HG02870 (cell line): Measurements from ENCODE around the gene STS.

ENCODE experiments used
- ATAC-seq: cut with Tn5 transposase; IDR thresholded peaks from one replicate; pipeline ENCODE4 v1.9.1; 2021; ENCODE audit warnings: mild to moderate bottlenecking, moderate library complexity; ENCODE audit not compliant: unreplicated experiment

The STS gene

DNA sequence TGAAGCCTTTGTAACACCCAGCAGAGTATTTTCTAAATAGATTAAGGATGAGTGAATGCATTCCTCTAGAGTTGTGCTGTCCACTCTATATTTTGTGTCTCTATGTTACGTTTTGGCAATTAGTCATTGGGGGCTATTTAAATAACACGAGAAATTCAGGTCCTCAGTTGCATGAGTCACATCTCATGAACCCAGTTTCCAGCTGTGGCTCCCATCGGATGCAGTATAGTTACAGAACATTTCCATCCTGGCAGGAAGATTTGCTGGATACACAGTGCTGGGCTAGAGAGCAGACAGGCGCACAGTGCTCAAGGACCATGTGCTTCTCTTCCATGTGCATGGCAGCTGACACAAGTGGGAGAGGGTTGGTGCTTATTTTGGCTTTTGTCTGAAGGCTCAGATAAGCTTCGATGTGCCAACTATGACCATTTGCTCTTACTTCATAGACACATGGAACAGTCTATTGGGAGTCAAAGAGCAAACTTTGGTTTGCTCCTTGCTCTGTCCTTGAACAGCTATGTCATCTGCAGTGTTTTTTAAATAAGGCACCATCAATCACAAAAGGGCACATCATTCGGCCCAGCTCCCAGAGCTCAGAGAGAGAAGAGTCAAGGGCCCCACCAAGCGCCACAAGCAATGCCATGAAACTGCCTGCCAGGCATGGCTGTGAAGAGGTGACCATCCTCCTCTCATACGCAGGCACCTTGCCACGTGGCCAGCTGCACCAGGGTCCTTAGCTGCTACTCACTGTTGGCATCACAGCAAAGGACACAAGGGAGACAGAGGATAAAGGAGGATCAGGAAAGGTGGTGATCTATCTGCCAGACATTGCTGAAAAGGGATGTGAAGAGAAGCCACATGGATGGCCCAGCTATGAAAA, 8.1 kb upstream of the STS start:
- no peak for ATAC-seq

GRCh38 chrX:7143076-7143475, 4.4 kb upstream of the STS start:
- ATAC-seq, result no peak

GRCh38 chrX:7143941-7144525, 3.5 kb upstream of the STS start:
- no peak for ATAC-seq

DNA sequence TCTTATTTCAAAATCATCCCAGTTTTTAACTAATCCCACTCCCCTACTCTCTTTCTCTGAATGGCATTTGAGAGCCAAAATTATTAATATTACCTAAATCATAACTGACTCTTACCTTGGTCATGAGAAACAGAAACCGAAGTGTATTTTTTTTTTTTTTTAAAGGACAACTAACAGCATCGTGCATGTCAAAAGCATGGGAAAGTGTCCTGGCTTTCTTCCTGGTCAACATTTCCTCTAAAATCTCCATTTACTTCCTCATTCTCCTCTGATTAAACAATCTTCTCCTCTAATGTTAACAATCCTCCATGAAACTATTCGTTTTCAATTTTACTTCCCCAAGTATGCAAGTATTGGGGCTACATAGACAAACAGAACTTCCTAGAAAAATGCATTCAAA, 2.1 kb upstream of the STS start:
- no peak for ATAC-seq

GRCh38 chrX:7146020-7146702, 1.4 kb upstream of the STS start:
- ATAC-seq, result no peak

DNA sequence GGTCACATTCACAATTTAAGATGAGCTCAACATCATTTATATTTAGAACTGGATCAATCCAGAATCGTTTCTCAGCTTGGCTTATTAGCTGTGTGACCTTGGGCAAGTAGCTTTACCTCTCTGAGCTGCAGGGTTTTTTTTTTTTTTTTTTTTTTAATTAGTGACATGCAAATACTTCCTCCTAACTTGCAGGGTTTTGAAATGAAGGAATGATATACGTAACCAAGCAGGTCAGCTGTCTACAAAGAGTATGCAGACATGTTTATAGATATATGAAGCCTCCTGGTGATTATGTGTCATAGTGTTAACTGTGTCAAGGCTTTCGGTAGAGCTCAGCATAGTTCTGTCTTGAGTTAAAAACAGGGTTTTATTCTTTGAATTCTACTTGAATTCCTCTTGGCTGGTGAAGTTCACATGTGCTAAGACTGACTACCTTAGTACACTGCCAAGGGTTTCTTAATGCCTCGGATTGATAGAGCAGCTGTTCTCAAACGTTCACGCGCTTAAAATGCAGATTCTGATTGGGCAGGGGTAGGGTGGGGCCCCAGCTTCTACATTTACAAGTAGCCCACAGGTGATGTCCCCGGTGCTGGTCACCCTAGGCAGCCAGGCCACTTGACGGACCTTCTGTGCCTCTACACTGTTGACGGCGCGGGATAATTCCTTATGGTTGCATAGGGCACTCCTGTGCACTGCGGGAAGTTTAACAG, 654 bp upstream of the STS start:
- ATAC-seq, result peak; percentile 5

DNA sequence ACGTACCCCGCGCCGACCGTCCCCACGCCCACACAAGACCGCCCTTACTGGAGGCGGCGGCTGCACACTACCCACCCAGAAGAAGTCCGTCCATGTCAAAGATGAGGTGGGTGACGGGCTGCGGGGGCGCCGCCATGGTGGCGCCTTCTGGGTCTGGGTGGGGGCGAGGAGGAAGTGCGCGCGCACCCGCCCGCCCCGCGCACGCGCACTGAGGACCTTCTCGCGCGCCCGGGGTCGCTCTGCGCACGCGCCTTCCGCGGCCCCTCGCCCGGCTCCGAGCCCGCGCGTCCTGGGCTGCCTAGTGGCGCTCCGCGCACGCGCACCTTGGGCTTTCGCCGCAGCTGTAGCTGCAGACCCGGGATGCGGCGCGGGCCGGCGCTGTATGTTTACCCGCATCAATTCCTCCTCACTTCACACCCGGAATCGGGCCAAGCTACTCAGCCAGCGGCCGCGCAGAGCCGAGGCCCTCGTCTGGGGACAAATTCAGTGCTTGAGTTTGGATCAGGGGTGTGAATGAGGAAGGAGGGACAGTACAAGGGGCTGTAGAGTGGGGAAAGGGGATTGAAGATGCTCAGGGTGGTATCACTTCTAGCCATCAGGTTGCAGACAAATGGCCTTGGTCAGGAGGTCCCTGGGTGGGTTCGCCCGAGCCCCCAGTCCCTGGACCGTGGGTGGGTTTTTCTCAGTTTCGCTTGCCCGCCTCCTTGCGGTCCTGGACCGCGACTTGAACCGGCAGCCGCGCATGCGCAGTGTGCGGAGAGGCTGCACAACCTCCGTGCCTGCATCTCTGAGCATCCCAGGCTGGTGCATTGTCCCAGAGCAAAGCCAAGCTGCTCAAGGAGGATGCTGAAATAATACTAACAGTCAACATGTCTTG, 704 bp downstream of the STS start, which contains the start of gene PUDP:
Gene PUDP (minus strand): TSS at position 176 of the 877 bp plus-strand sequence. CDS start 40 bp downstream, at position 136.
- ATAC-seq, result peak; percentile 68

GRCh38 chrX:7149411-7149810, 1.9 kb downstream of the STS start:
- ATAC-seq, result peak; percentile 36

DNA sequence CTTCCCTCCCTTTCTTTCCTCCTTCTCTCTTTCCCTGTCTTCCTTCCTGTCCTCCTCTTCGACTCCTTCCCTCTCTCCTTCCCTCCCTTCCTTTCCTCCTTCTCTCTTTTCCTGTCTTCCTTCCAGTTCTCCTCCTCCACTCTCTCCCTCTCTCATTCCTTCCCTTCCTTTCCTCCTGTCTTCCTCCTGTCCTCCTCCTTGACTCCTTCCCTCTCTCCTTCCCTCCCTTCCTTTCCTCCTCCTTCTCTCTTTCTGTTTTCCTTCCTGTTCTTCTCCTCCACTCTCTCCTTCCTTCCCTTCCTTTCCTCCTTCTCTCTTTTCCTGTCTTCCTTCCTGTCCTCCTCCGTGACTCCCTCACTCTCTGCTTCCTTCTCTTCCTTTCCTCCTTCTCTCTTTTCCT, 5.7 kb downstream of the STS start:
- no peak for ATAC-seq

DNA sequence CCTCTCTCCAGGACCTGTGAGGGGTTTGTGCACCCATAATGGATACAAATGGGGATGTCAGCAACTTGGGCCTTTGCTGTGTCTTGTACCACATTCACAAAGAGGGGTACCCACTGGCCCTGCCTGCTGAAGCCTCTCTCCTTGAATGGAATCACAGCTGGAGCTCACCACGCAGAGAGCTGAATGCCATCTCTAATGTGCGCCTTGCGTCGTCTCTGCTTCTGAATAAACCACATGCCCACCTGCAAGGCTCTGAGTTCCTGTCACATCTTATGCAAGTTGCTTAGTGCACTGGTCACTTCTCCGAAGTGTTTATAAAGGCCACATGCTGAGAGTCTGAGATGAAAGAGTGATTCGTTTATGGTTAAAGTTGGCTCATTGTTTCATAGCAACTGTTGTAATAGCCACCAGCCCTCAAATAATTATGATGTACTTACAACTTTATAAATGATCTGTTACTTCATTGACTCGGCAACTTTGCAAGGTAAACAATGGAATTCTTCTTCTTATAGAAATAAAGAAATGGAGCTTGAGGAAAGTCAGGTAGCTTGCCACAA, 6.6 kb downstream of the STS start:
- no peak for ATAC-seq

GRCh38 chrX:7155163-7155562, 7.7 kb downstream of the STS start:
- no peak for ATAC-seq

GRCh38 chrX:7156879-7157278, 9.4 kb downstream of the STS start:
- ATAC-seq, result no peak

- ATAC-seq, result no peak
These were observed 11.0 kb downstream of the STS start for GRCh38 chrX:7158468-7158990.

DNA sequence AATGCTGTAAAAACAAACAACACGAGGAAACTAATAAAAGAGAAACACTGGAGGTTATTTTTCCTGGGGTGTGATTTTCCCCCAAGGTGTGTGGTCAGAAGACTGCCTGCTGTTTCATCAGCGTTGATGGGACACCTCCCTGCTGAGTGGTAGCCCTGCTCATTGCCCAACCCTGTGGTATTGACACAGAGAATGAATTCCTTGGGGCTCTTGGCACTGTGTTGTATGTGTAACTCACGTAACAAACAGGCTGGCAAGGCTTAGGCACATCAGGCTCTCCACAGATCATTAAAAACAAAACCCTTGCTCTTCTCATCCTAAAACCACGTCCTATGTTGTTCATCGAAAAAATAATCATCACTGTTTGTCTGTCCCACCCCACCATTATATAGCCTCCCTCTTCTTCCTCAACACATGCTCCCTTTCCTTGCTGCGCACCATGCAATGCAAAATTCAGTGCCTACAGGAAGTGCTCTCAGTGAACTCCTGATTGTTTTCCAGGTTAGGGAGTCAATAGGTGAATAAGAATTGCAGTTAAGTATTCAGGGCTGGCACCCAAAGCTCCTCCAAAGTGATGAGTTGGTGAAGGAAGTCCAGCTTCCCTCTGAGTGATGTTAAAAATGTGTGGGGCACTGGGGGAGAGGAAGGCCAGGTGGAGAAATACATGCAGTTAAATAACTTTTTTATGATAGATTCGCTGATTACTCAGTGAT, 11.8 kb downstream of the STS start:
- ATAC-seq, result no peak

- ATAC-seq, result no peak
These were observed 15.7 kb downstream of the STS start for GRCh38 chrX:7163146-7163677.

GRCh38 chrX:7164174-7164573, 16.7 kb downstream of the STS start:
- ATAC-seq, result peak; percentile 76

DNA sequence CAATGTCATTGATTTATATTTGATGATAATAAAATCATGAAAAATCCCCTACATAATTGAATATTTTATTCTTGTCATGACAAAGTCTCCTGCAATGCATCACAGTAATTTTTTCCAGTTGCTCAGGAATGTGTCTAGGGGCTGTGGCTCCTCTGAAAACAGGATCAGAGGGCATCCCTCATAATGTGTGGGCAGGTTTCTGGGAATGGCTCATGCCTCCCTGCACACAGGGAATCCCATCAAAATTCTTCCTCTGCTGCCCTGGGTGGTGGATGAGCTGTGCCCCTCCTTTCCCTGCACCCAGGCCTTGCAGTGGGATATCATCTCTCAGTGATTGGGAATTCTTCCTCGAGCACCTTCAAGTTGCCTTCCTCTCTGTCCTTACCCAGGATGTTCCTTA, 20.9 kb downstream of the STS start:
- no peak for ATAC-seq

DNA sequence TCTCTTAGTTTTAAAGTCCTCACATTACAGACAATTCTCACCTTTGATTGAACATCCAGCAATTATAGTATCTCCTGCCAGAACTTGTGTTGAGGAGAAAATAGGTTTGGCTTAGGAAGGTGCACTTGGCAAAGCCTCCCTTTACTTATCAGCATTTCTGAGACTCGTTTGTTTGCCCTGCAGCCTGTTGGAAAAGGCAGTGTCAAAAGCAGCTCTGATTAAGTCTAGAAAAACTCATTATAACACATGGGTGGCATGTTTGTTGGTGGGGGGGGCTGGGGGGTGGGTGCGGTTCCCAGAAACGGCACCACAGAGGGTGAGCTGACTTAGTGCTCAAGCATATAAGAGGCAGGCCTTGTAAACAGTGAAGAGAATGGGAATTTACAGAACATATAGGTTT, 22.1 kb downstream of the STS start:
- ATAC-seq, result no peak

DNA sequence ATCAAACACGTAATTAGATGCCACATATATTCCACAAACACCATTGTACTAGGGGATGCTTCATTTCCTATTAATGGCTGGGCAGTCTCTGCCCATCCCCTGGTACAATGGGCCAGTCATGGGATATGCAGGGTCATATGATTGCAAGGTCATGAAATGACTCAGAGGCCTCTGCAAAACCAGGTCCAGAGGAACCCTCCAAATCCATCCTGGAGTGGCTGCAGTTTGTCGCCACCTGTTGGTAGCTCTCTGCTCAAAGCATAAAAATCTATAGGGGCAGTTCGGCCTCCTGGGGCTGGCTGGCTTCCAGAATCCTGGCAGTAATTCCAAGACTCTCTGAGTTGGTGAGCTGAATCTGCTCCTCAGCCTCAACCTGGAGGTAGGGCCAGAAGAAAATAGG, 23.4 kb downstream of the STS start:
- no peak for ATAC-seq
